ENCODE data around the gene IDH1.
"Not testable (repeated sequence)": the region's sequence is repeated elsewhere in the genome, so short reads cannot be mapped to it uniquely, and the experiment has no call there.

IDH1 gene

GRCh38 chr2:208256849-208257813 is 2.3 kb upstream of the IDH1 start:
- not testable (repeated sequence) for H3K4me3 ChIP-seq (ENCODE audit: low read depth, low read length)

- no peak overlapping the region for H3K4me3 ChIP-seq (ENCODE audit: low read depth, low read length)
Observed at GRCh38 chr2:208256192-208256782, 1.4 kb upstream of the IDH1 start.

- H3K4me3 ChIP-seq (ENCODE audit: low read depth, low read length) = peak overlapping the region; percentile 94
Observed at GRCh38 chr2:208255557-208256106, 761 bp upstream of the IDH1 start.

GRCh38 chr2:208254118-208254870 is 577 bp downstream of the IDH1 start:
- H3K4me3 ChIP-seq (ENCODE audit: low read depth, low read length) = peak overlapping the region; percentile 94

GRCh38 chr2:208253600-208254117 is 1.2 kb downstream of the IDH1 start:
- peak overlapping the region; percentile 94 for H3K4me3 ChIP-seq (ENCODE audit: low read depth, low read length)

- H3K4me3 ChIP-seq (ENCODE audit: low read depth, low read length) = no peak overlapping the region
Observed at GRCh38 chr2:208252716-208253492, 2.0 kb downstream of the IDH1 start.

- H3K4me3 ChIP-seq (ENCODE audit: low read depth, low read length) = no peak overlapping the region
Observed at GRCh38 chr2:208251098-208251497, 3.8 kb downstream of the IDH1 start.

GRCh38 chr2:208250388-208250787 is 4.5 kb downstream of the IDH1 start:
- no peak overlapping the region for H3K4me3 ChIP-seq (ENCODE audit: low read depth, low read length)

- no peak overlapping the region for H3K4me3 ChIP-seq (ENCODE audit: low read depth, low read length)
Observed at GRCh38 chr2:208249296-208249695, 5.6 kb downstream of the IDH1 start.

- H3K4me3 ChIP-seq (ENCODE audit: low read depth, low read length) = no peak overlapping the region
Observed at GRCh38 chr2:208248601-208249000, 6.3 kb downstream of the IDH1 start.

GRCh38 chr2:208245746-208246145 is 9.1 kb downstream of the IDH1 start:
- H3K4me3 ChIP-seq (ENCODE audit: low read depth, low read length) = no peak overlapping the region

GRCh38 chr2:208244422-208244821 is 10.4 kb downstream of the IDH1 start:
- no peak overlapping the region for H3K4me3 ChIP-seq (ENCODE audit: low read depth, low read length)

GRCh38 chr2:208240619-208241209 is 14.2 kb downstream of the IDH1 start:
- H3K4me3 ChIP-seq (ENCODE audit: low read depth, low read length) = no peak overlapping the region

GRCh38 chr2:208239770-208240493 is 14.9 kb downstream of the IDH1 start:
- no peak overlapping the region for H3K4me3 ChIP-seq (ENCODE audit: low read depth, low read length)

GRCh38 chr2:208235860-208236259 is 19.0 kb downstream of the IDH1 start:
- H3K4me3 ChIP-seq (ENCODE audit: low read depth, low read length) = no peak overlapping the region

- H3K4me3 ChIP-seq (ENCODE audit: low read depth, low read length) = no peak overlapping the region
Observed at GRCh38 chr2:208234786-208235185, 20.1 kb downstream of the IDH1 start.

- no peak overlapping the region for H3K4me3 ChIP-seq (ENCODE audit: low read depth, low read length)
Observed at GRCh38 chr2:208228476-208228875, 26.4 kb downstream of the IDH1 start.

- H3K4me3 ChIP-seq (ENCODE audit: low read depth, low read length) = no peak overlapping the region
Observed at GRCh38 chr2:208227581-208228232, 27.2 kb downstream of the IDH1 start.

- H3K4me3 ChIP-seq (ENCODE audit: low read depth, low read length) = no peak overlapping the region
Observed at GRCh38 chr2:208224802-208225201, 30.1 kb downstream of the IDH1 start.

Data from iPS-11a (cell line).